ENCODE measurements around the gene GNB1. TPM values are rescaled to one million over a fixed set of nuclear protein-coding genes. Genes with fewer than 3 reads are reported as not detected.

Gene GNB1
- total RNA-seq, 1 donor: 88.7 TPM

GRCh38 chr1:1757422-1758058, 133.3 kb downstream of the GNB1 start:
- no peak overlapping the region for H3K27ac ChIP-seq (ENCODE audit: low read depth, low read length)
- TF ChIP-seq CTCF (IDR thresholded peaks at IDR 0.05; ENCODE audit: extremely low read depth, low read depth, low read length): no peak
- peak; percentile 22 for DNase-seq (ENCODE audit: insufficient read length, low spot score, missing footprints)
- no peaks in the 10 kb centered on the region for H3K4me1 ChIP-seq (ENCODE audit: insufficient read depth, low read length)
- no peak overlapping the region for H2AFZ ChIP-seq (ENCODE audit: low read length)
- no peak overlapping the region for H3K4me3 ChIP-seq (ENCODE audit: insufficient read depth, low read length)
- H3K79me2 ChIP-seq (ENCODE audit: insufficient read depth, low read length): peaks cover 47% of the 10 kb centered on the region
- peaks cover 10% of the 10 kb centered on the region for H4K20me1 ChIP-seq (ENCODE audit: insufficient read depth, low read length)
- H3K9me3 ChIP-seq (ENCODE audit: low read depth, low read length): no peaks in the 10 kb centered on the region
- no peak overlapping the region for H3K4me2 ChIP-seq (ENCODE audit: insufficient read depth, low read length)
- no peaks in the 10 kb centered on the region for H3K27me3 ChIP-seq (ENCODE audit: insufficient read depth, low read length)
- peaks cover 41% of the 10 kb centered on the region for H3K36me3 ChIP-seq (ENCODE audit: insufficient read depth, low read length)

DNA sequence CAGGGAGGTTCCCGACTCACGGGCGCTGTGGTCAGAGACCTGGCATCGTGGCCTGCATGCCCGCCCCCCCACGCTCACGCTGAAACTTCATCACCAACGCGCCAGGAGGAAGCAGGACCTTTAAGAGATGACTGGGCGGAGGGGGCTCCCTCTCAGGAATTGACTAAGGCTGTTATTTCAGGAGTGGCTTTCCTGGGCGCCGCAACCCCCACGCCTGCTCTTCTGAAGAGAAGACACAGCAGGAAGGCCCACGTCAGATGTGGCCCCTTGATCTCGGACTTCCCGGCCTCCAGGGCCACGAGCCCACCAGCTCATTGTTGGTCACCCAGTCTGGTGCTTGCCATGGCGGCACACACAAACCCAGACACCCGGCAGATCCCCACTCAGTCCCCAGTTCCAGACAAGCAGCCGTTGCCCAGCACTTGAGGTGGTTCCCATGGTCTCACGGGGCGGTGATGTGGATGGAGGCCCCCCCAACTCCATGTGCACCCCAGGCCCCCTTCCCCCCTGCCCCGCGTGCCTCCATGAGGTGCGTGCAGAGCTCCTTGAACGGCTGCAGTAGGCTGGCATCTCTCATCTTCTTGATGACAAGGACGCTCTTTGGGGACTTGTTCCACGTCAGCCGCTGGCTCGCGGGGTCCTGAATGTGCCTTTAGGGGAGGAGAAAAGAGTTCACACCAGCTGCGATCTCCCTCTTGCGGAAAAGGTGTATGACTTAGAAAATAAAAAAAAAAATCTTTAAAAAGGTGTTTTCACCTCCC, 134.0 kb downstream of the GNB1 start:
- peaks cover 42% of the 10 kb centered on the region for H3K36me3 ChIP-seq (ENCODE audit: insufficient read depth, low read length)
- no peak for TF ChIP-seq CTCF (IDR thresholded peaks at IDR 0.05; ENCODE audit: extremely low read depth, low read depth, low read length)

GRCh38 chr1:1755852-1756251, 135.0 kb downstream of the GNB1 start:
- Histone ChIP-seq H2AFZ (ENCODE audit: low read length) (no peak overlapping the region), H3K36me3 (ENCODE audit: insufficient read depth, low read length) (peaks cover 35% of the 10 kb centered on the region), H3K4me3 (ENCODE audit: insufficient read depth, low read length) (no peak overlapping the region), H3K4me2 (ENCODE audit: insufficient read depth, low read length) (no peak overlapping the region), H3K4me1 (ENCODE audit: insufficient read depth, low read length) (no peaks in the 10 kb centered on the region), H4K20me1 (ENCODE audit: insufficient read depth, low read length) (peaks cover 10% of the 10 kb centered on the region), H3K79me2 (ENCODE audit: insufficient read depth, low read length) (peaks cover 34% of the 10 kb centered on the region), H3K27me3 (ENCODE audit: insufficient read depth, low read length) (no peaks in the 10 kb centered on the region), H3K27ac (ENCODE audit: low read depth, low read length) (no peak overlapping the region), H3K9me3 (ENCODE audit: low read depth, low read length) (no peaks in the 10 kb centered on the region)
- peak; percentile 69 for DNase-seq (ENCODE audit: insufficient read length, low spot score, missing footprints)
- no peak for TF ChIP-seq CTCF (IDR thresholded peaks at IDR 0.05; ENCODE audit: extremely low read depth, low read depth, low read length)

More for the DNA sequence above, 134.0 kb downstream of the GNB1 start:
- no peak overlapping the region for H2AFZ ChIP-seq (ENCODE audit: low read length)
- H3K27me3 ChIP-seq (ENCODE audit: insufficient read depth, low read length): no peaks in the 10 kb centered on the region
- no peak overlapping the region for H3K4me3 ChIP-seq (ENCODE audit: insufficient read depth, low read length)
- peaks cover 10% of the 10 kb centered on the region for H4K20me1 ChIP-seq (ENCODE audit: insufficient read depth, low read length)
- no peaks in the 10 kb centered on the region for H3K4me1 ChIP-seq (ENCODE audit: insufficient read depth, low read length)
- peaks cover 42% of the 10 kb centered on the region for H3K79me2 ChIP-seq (ENCODE audit: insufficient read depth, low read length)
- peak; percentile 48 for DNase-seq (ENCODE audit: insufficient read length, low spot score, missing footprints)
- no peak overlapping the region for H3K27ac ChIP-seq (ENCODE audit: low read depth, low read length)
- H3K4me2 ChIP-seq (ENCODE audit: insufficient read depth, low read length): no peak overlapping the region
- H3K9me3 ChIP-seq (ENCODE audit: low read depth, low read length): no peaks in the 10 kb centered on the region

GRCh38 chr1:1755426-1755825, 135.5 kb downstream of the GNB1 start:
- H3K4me3 ChIP-seq (ENCODE audit: insufficient read depth, low read length): no peak overlapping the region

More at GRCh38 chr1:1755426-1755825, 135.5 kb downstream of the GNB1 start:
- Histone ChIP-seq H4K20me1 (ENCODE audit: insufficient read depth, low read length) (peaks cover 10% of the 10 kb centered on the region), H2AFZ (ENCODE audit: low read length) (no peak overlapping the region), H3K27ac (ENCODE audit: low read depth, low read length) (no peak overlapping the region), H3K4me2 (ENCODE audit: insufficient read depth, low read length) (no peak overlapping the region), H3K4me1 (ENCODE audit: insufficient read depth, low read length) (no peaks in the 10 kb centered on the region), H3K27me3 (ENCODE audit: insufficient read depth, low read length) (no peaks in the 10 kb centered on the region), H3K79me2 (ENCODE audit: insufficient read depth, low read length) (peaks cover 29% of the 10 kb centered on the region), H3K9me3 (ENCODE audit: low read depth, low read length) (no peaks in the 10 kb centered on the region), H3K36me3 (ENCODE audit: insufficient read depth, low read length) (peaks cover 35% of the 10 kb centered on the region)
- peak; percentile 26 for DNase-seq (ENCODE audit: insufficient read length, low spot score, missing footprints)
- TF ChIP-seq CTCF (IDR thresholded peaks at IDR 0.05; ENCODE audit: extremely low read depth, low read depth, low read length): no peak
